ENCODE results near the gene MGAT4B.

The MGAT4B gene

GRCh38 chr5:179825655-179826182 lies 19.1 kb upstream of the MGAT4B start:
- no peak for DNase-seq

- DNase-seq = no peak
Measured at GRCh38 chr5:179824745-179825112, 18.1 kb upstream of the MGAT4B start.

- DNase-seq = no peak
Measured at GRCh38 chr5:179823937-179824744, 17.5 kb upstream of the MGAT4B start.

- no peak for DNase-seq
Measured at GRCh38 chr5:179822444-179822990, 15.9 kb upstream of the MGAT4B start.

- DNase-seq = no peak
Measured at GRCh38 chr5:179822059-179822432, 15.4 kb upstream of the MGAT4B start.

- DNase-seq = peak; percentile 73
Measured at GRCh38 chr5:179821298-179822058, 14.8 kb upstream of the MGAT4B start.

- peak; percentile 74 for DNase-seq
Measured at GRCh38 chr5:179820483-179821297, 14.0 kb upstream of the MGAT4B start, which contains the start of gene SQSTM1. Gene SQSTM1 (plus strand): TSS chr5:179820905. CDS start chr5:179820937, 32 bp downstream.

GRCh38 chr5:179820127-179820482 lies 13.4 kb upstream of the MGAT4B start:
- no peak for DNase-seq

- DNase-seq = peak; percentile 50
Measured at GRCh38 chr5:179819296-179820126, 12.8 kb upstream of the MGAT4B start.

GRCh38 chr5:179818746-179819295 lies 12.2 kb upstream of the MGAT4B start:
- DNase-seq = peak; percentile 92

GRCh38 chr5:179817890-179818745 lies 11.5 kb upstream of the MGAT4B start:
- DNase-seq = no peak

- no peak for DNase-seq
Measured at GRCh38 chr5:179817470-179817840, 10.8 kb upstream of the MGAT4B start.

GRCh38 chr5:179816796-179817469 lies 10.3 kb upstream of the MGAT4B start:
- DNase-seq = no peak

GRCh38 chr5:179816401-179816795 lies 9.7 kb upstream of the MGAT4B start:
- DNase-seq = no peak

GRCh38 chr5:179815491-179816249 lies 9.0 kb upstream of the MGAT4B start:
- DNase-seq = no peak

- DNase-seq = no peak
Measured at GRCh38 chr5:179814090-179814489, 7.4 kb upstream of the MGAT4B start.

- DNase-seq = no peak
Measured at GRCh38 chr5:179812997-179813607, 6.4 kb upstream of the MGAT4B start.

- DNase-seq = no peak
Measured at GRCh38 chr5:179812135-179812825, 5.6 kb upstream of the MGAT4B start.
